Astrocyte (in vitro differentiated cells and primary cell): ENCODE data around the gene P3H1. TPM values are rescaled to one million over a fixed set of nuclear protein-coding genes. Genes with fewer than 3 reads are reported as not detected.

Experiments
- DNase-seq: peaks from one replicate; pipeline ENCODE4 v3.0.0-alpha.2; 2010; ENCODE audit warnings: low read depth
- FAIRE-seq: peaks from 2 replicates; lab custom pipeline; 2011; peaks lifted over from hg19 to GRCh38; lab: Jason Lieb, UNC
- H2AFZ ChIP-seq: 2 replicates; pipeline ENCODE4 v1.6.0; 2012; ENCODE audit warnings: low read depth, low read length, inconsistent platforms
- H3K27ac ChIP-seq: 2 replicates; pipeline ENCODE4 v1.5.1; 2011; ENCODE audit warnings: low read depth, low read length, inconsistent platforms
- H3K27me3 ChIP-seq: 2 replicates; pipeline ENCODE4 v1.6.0; 2011; ENCODE audit warnings: low read length, inconsistent platforms; ENCODE audit not compliant: insufficient read depth
- H3K36me3 ChIP-seq: 2 replicates; pipeline ENCODE4 v1.5.1; 2011; ENCODE audit warnings: low read length, inconsistent platforms; ENCODE audit not compliant: insufficient read depth
- H3K4me1 ChIP-seq: 2 replicates; pipeline ENCODE4 v1.5.1; 2011; ENCODE audit warnings: low read length, inconsistent platforms; ENCODE audit not compliant: insufficient read depth
- H3K4me2 ChIP-seq: 2 replicates; pipeline ENCODE4 v1.6.0; 2012; ENCODE audit warnings: low read length, inconsistent platforms
- H3K4me3 ChIP-seq: 2 replicates; pipeline ENCODE4 v1.5.1; 2011; ENCODE audit warnings: low read depth, mild to moderate bottlenecking, low read length, inconsistent platforms; ENCODE audit not compliant: insufficient read depth
- H3K79me2 ChIP-seq: 2 replicates; pipeline ENCODE4 v1.6.0; 2012; ENCODE audit warnings: mild to moderate bottlenecking, low read length, inconsistent platforms; ENCODE audit not compliant: insufficient read depth
- H3K9ac ChIP-seq: 2 replicates; pipeline ENCODE4 v1.6.0; 2012; ENCODE audit warnings: mild to moderate bottlenecking, low read length, inconsistent platforms
- H3K9me3 ChIP-seq: 2 replicates; pipeline ENCODE4 v1.5.1; 2012; ENCODE audit warnings: low read depth, mild to moderate bottlenecking, low read length, inconsistent platforms; ENCODE audit not compliant: insufficient read depth
- H4K20me1 ChIP-seq: 2 replicates; pipeline ENCODE4 v1.6.0; 2012; ENCODE audit warnings: low read length, inconsistent platforms; ENCODE audit not compliant: insufficient read depth
- H3K27ac Mint-ChIP-seq: one replicate; pipeline ENCODE4 v1.8.0; 2021; ENCODE audit warnings: mild to moderate bottlenecking, mixed read lengths; ENCODE audit not compliant: unreplicated experiment
- H3K27me3 Mint-ChIP-seq: one replicate; pipeline ENCODE4 v1.8.0; 2021; ENCODE audit warnings: low read depth, mixed read lengths; ENCODE audit not compliant: unreplicated experiment
- H3K36me3 Mint-ChIP-seq: one replicate; pipeline ENCODE4 v1.8.0; 2021; ENCODE audit warnings: low read depth, mixed read lengths; ENCODE audit not compliant: unreplicated experiment
- H3K4me1 Mint-ChIP-seq: one replicate; pipeline ENCODE4 v1.8.0; 2021; ENCODE audit warnings: low read depth, mixed read lengths; ENCODE audit not compliant: unreplicated experiment
- H3K4me3 Mint-ChIP-seq: one replicate; pipeline ENCODE4 v1.8.0; 2021; ENCODE audit warnings: mild to moderate bottlenecking, moderate library complexity, mixed read lengths; ENCODE audit not compliant: unreplicated experiment
- H3K9me3 Mint-ChIP-seq: one replicate; pipeline ENCODE4 v1.8.0; 2021; ENCODE audit warnings: mild to moderate bottlenecking, mixed read lengths; ENCODE audit not compliant: unreplicated experiment
- CTCF ChIP-seq: IDR thresholded peaks from 2 replicates; pipeline ENCODE4 v1.5.1; 2011; ENCODE audit warnings: low read depth, mild to moderate bottlenecking, inconsistent platforms, low read length, moderate library complexity; ENCODE audit not compliant: insufficient read depth
- EZH2 ChIP-seq: IDR thresholded peaks from 2 replicates; pipeline ENCODE4 v1.6.1; 2012; ENCODE audit warnings: mild to moderate bottlenecking, low read length, inconsistent platforms; ENCODE audit not compliant: insufficient read depth
- total RNA-seq: library from RNA; stranded (reverse); gene quantifications from 2 replicates; pipeline ENCODE4 v1.2.1, GENCODE V29; 2021

Gene P3H1
- total RNA-seq, 1 donor from 2014 or later, result 277 TPM

- Histone ChIP-seq H2AFZ (no peak overlapping the region), H3K9ac (no peak overlapping the region), H3K79me2 (no peaks in the 10 kb centered on the region), H3K27ac (no peak overlapping the region), H3K27me3 (no peaks in the 10 kb centered on the region), H3K36me3 (no peaks in the 10 kb centered on the region), H3K4me3 (no peak overlapping the region), H3K9me3 (no peaks in the 10 kb centered on the region), H4K20me1 (no peaks in the 10 kb centered on the region), H3K4me1 (no peaks in the 10 kb centered on the region), H3K4me2 (no peak overlapping the region)
- peaks cover 3% of the 10 kb centered on the region for H3K27me3 Mint-ChIP-seq
- DNase-seq (no peak), FAIRE-seq (no peak)
- H3K36me3 Mint-ChIP-seq, result no peaks in the 10 kb centered on the region
- TF ChIP-seq EZH2, result no peak
- no peak for TF ChIP-seq CTCF
- H3K4me1 Mint-ChIP-seq, result peaks cover 5% of the 10 kb centered on the region
- H3K4me3 Mint-ChIP-seq, result no peak overlapping the region
- no peak overlapping the region for H3K27ac Mint-ChIP-seq
- H3K9me3 Mint-ChIP-seq, result peaks cover 2% of the 10 kb centered on the region
These were observed 28.7 kb downstream of the P3H1 start for GRCh38 chr1:42737986-42738677.

GRCh38 chr1:42737257-42737656 lies 29.6 kb downstream of the P3H1 start:
- Histone ChIP-seq H3K36me3 (no peaks in the 10 kb centered on the region), H4K20me1 (no peaks in the 10 kb centered on the region), H3K9ac (no peak overlapping the region), H3K4me2 (no peak overlapping the region), H2AFZ (no peak overlapping the region), H3K27me3 (no peaks in the 10 kb centered on the region), H3K79me2 (no peaks in the 10 kb centered on the region), H3K27ac (no peak overlapping the region), H3K4me1 (no peaks in the 10 kb centered on the region), H3K9me3 (no peaks in the 10 kb centered on the region), H3K4me3 (no peak overlapping the region)
- H3K9me3 Mint-ChIP-seq, result peaks cover 2% of the 10 kb centered on the region
- peaks cover 3% of the 10 kb centered on the region for H3K27me3 Mint-ChIP-seq
- FAIRE-seq (no peak), DNase-seq (no peak)
- H3K36me3 Mint-ChIP-seq, result no peaks in the 10 kb centered on the region
- H3K4me1 Mint-ChIP-seq, result peaks cover 5% of the 10 kb centered on the region
- no peak overlapping the region for H3K27ac Mint-ChIP-seq
- no peak overlapping the region for H3K4me3 Mint-ChIP-seq
- TF ChIP-seq CTCF (no peak), EZH2 (no peak)

- Histone ChIP-seq H3K79me2 (no peaks in the 10 kb centered on the region), H2AFZ (no peak overlapping the region), H3K4me3 (no peak overlapping the region), H3K4me2 (no peak overlapping the region), H3K27me3 (no peaks in the 10 kb centered on the region), H3K36me3 (no peaks in the 10 kb centered on the region), H3K9me3 (no peaks in the 10 kb centered on the region), H3K27ac (no peak overlapping the region), H4K20me1 (no peaks in the 10 kb centered on the region), H3K4me1 (no peaks in the 10 kb centered on the region), H3K9ac (no peak overlapping the region)
- no peak overlapping the region for H3K4me3 Mint-ChIP-seq
- peaks cover 5% of the 10 kb centered on the region for H3K4me1 Mint-ChIP-seq
- FAIRE-seq (no peak), DNase-seq (no peak)
- H3K27me3 Mint-ChIP-seq, result peaks cover 3% of the 10 kb centered on the region
- TF ChIP-seq CTCF (no peak), EZH2 (no peak)
- peaks cover 2% of the 10 kb centered on the region for H3K9me3 Mint-ChIP-seq
- H3K36me3 Mint-ChIP-seq, result no peaks in the 10 kb centered on the region
- H3K27ac Mint-ChIP-seq, result peak overlapping the region; percentile 41
These were observed 30.1 kb downstream of the P3H1 start for GRCh38 chr1:42736571-42737200.
